Superior temporal gyrus (tissue), 1 donor: Measurements from ENCODE around the gene CFI.

Experiments used
- DNase-seq: peaks from one replicate; pipeline ENCODE4 v3.0.0-alpha.2; 2016; ENCODE audit errors: extremely low spot score

The CFI gene

GRCh38 chr4:109801895-109802319 is at the start of gene CFI:
CFI (minus strand) TSS chr4:109801999; CDS start chr4:109801971, 28 bp downstream.
- no peak for DNase-seq

GRCh38 chr4:109850601-109851000 is 48.8 kb upstream of the CFI start:
- DNase-seq = no peak

DNA sequence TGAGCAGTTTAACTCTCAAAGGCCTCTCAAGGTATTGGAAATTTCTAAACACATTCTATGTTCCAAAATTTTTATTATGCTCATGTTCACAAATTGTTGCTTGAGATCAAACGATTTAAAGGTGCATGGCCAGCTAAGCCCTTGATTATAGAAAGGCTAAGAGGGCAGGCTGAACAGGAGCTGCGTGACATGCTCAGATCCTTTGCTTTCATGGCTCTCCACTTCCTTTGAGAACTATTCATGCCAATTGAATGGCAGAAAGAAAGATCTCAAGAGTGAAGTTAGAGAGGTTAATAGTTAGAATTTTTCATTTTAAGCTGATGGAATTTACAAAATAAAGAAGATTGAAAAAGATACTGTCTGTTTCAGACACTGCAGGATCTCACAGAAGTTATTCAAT is 46.7 kb upstream of the CFI start:
- DNase-seq = no peak

DNA sequence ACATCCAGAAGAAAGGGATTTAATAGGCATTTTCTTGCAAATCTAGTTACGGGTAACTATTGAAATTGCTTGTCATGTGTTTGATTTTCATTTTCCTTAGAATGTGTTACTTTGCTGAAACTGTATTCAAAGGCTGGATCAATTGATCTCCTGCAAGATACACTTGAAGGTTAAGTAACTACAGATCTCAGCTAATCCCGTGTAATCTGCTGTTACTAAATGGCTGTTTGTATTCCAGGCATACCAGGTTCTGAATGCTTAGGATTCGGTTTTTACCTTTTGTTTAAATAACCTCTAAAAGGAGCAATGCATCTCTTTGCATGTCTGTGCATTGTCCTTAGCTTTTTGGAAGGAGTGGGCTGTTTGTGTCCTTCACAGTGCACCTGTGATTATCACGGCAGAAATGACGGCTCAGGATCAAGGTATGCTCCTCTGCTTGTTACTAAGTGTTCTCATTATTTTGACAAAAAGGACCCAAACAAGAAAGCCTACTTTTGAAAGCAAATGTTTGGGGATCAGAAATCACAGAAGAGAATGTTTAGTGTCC is 46.2 kb upstream of the CFI start, which contains the start of gene LRIT3:
TSS of gene LRIT3 (plus strand) at position 212 of the 547 bp plus-strand sequence. CDS start at position 307, 95 bp downstream.
- no peak for DNase-seq

DNA sequence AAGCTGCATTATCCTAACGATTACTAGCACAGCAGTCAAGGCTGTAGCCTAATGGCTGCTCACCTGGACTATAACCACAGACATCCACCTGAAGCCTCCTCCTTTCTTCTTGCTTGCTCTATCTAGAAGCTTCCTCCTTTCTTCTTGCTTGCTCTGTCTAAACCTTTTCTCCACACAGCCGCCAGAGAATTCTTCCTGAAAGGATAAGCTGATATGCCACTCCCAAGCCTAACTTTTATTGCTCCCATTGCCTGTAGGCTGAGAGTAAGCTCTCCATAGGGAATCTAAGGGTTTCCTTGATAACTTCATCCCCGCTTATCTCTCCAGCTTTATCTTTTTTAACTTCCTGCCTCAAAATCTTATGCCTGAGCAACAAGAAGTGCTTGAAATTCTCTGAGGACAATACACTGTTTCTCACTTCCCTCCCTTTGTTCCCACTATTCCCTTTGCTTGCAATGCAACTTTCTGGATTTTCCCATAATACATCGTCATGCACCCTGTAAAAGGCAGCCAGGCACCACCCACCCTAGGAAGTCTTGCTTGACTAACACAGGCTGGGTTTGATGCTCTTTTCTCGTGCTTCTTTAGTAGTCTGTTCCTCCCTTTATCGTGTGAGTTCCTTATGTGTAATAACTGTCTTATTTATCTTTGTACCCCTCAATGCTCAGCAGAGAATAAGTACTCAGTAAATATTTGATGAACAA is 44.7 kb upstream of the CFI start:
- DNase-seq = no peak

DNA sequence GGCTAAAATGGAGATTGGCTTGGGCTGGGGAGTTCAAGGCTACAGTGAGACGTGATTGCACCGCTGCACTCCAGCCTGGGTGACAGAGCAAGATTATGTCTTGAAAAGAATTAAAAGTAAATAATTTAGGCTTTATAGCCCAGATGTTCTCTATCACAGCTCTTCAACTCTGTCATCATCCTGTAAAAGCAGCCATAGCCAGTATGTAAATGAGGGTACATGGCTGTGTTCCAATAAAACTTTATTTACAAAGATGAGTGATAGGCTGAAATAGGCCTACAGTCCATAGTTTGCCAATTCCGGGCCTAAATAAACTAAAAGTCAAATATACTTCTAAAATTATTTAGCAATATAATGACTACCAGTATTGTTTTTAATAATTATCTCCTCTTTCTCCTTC is 35.2 kb upstream of the CFI start:
- DNase-seq = no peak

DNA sequence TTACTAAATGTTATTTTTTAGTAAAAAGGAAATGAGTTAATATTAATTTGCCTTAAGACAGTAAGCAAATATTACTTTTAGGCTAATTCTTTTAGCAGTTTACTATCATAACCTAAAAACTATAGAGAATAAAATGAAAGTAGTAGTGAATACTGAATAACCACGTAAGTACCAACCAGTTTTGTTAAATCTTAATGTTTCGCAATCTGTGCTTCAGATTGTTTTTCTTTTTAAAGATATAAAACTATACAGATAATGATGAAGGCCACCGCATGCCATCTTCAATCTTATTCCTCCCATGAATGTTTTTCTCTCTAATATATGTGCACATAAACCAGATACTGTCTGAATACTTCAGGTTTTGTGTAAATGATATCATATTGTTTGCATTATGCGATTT is 32.0 kb upstream of the CFI start:
- no peak for DNase-seq

DNA sequence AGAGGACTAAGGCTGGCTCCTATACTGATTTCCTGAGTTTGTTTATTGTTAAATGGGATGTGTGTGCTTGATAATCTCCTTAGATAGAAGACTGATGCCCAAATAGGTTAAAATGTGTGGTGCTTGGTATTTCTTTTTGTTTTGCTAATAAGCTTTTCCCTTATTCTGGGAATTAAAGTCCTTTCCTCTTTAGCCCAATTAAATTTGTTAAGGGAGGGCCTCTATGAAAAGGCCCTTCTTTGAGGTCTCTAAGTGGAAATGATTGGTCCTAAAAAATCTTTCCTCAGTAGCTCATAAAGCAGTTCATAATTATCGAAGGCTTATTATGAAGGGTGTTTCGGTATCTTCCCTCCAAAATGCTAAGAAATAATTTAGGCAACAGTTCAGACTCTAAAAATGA is 25.9 kb upstream of the CFI start, which contains the start of gene RRH:
TSS of gene RRH (plus strand) at position 301 of the 400 bp plus-strand sequence. CDS start at position 357, 56 bp downstream.
- DNase-seq = no peak

DNA sequence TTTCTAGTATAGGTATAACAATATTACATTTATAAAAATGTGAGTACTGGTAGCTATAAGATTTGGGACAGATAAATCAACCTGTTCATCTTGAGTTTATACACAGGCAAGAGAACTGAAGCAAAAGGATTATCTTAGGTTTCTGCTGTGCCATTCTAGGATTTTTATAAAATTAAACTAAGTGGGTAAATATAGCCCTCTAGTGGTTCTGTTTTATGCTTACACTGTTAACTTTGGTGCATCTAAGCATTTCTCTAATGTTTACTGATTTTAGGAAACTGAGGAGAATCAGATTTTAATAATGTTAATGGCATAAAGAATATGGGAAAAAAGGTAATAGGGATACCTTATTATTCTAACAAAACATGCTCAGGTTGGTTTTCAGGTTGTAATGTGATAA is 24.9 kb upstream of the CFI start:
- peak; percentile 76 for DNase-seq

DNA sequence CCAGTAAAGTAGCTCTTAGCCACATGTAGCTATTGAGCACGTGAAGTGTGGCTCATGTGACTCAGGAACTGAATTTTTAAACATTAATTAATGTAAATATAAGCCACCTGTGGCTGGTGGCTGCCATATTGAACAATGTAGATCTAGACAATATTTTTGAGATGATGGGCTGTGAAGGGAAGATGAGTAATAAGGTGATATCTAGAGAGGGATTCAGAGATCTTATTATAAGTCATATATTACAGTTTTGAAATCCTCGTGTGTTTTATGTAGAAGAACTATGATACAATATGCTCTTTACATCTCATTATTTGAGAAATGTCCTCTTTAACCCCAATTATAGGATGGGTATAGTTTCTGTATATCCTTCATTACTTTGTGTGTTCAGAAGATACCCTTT is 19.4 kb upstream of the CFI start:
- DNase-seq = no peak

DNA sequence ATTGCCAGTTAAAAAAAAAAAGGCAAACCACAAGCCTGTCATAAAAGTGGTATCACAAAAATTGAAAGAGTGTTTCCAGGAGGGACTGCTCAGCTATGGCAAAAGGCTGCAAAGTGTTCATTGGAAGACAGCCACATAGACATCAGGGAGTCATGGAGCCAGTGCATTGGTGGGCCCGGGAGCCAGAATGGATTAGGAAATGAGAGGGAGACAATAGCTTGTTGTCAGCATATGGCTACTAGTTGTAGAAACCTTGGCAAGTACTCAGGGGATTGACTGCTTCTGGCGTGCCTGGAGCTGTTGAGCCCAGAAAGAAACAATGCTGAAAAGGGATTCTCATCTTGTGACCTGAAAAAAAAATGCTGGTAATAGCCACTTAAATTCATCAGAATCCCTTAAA is 18.8 kb upstream of the CFI start:
- peak; percentile 20 for DNase-seq

GRCh38 chr4:109818268-109818667 is 16.5 kb upstream of the CFI start:
- no peak for DNase-seq

GRCh38 chr4:109816894-109817293 is 15.1 kb upstream of the CFI start:
- DNase-seq = no peak

- DNase-seq = no peak
Measured at GRCh38 chr4:109816082-109816442, 14.3 kb upstream of the CFI start.

- DNase-seq = peak; percentile 95
Measured at GRCh38 chr4:109815151-109816081, 13.6 kb upstream of the CFI start, which contains the start of gene GAR1. GAR1 (plus strand) TSS chr4:109815762; CDS start chr4:109816165, 403 bp downstream.

DNA sequence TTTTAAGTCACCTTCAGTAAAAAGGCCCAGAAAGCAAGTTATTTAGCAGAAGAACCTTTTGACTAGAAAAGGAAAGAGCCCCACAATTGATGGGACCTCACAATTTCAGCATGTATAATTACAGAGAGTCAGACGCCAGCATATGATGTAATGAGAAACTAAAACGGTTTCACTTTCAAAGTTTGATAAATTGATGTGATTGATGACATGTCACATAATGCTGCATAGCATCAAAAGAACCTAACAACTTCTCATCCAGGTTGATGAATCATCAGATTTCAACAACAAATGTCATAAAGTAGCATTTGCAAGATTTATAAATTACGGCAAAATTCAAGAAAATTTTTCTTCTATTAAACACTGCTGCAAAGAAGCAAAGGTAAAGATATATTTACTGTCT is 9.9 kb upstream of the CFI start:
- no peak for DNase-seq

- DNase-seq = no peak
Measured at GRCh38 chr4:109810552-109811387, 9.0 kb upstream of the CFI start.

DNA sequence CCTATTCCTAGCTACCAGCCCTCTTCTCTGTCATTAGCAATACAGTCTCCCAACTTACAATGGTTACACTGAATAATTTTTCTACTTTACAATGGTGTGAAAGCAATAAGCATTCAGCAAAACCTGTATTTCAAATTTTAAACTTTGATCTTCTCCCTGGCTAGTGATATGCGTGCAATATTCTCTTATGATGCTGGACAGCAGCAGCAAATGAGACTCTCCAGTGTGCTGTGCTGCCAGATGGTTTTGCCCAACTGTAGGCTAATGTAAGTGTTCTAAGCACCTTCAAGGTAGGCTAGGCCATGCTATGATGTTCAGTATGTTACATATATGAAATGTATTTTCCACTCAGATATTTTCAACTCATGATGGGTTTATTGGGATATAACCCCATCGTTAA is 7.9 kb upstream of the CFI start:
- DNase-seq = no peak

DNA sequence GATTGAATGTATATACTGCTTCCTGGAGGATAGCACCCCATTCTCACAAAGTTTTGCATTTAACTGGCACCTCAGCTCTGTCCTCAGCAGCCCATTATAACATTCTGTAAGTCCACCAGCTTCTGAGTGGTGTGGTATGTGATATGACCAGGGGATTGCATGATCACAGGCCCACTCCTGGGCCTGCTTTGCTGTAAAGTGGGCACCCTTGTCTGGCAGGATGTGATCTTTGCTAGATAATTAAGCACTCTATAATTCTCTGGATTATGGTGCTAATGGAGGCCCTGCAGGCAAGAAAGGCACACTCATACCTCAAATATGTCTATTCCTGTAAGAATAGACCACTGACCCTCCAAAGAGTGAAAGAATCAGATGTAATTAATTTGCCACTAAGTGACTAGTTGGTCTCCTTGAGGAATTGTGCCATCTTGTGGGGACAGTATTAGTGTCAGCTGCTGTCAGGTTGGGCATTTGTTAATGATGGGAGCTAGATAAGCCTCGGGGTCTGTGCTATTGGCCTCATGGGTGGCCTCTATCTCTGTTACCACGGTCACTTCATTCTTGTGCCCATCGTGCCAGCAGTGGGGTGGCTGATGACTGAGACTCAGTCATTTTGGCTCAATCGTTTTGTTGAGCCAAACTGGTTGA is 2.2 kb upstream of the CFI start:
- peak; percentile 50 for DNase-seq

GRCh38 chr4:109801099-109801789 is 555 bp downstream of the CFI start:
- no peak for DNase-seq
